Stimulated activated CD8-positive, alpha-beta memory T cell treated with anti-CD3 and anti-CD28 coated beads, Interleukin-12 subunit alpha, Interleukin-12 subunit beta, amount 100 ng/mL, for 24 hours (primary cell): ENCODE data around the gene TAP1.

ENCODE experiments used
- DNase-seq: peaks from one replicate; pipeline ENCODE4 v3.0.0-alpha.2; 2020; ENCODE audit errors: extremely low read depth

Gene TAP1

DNA sequence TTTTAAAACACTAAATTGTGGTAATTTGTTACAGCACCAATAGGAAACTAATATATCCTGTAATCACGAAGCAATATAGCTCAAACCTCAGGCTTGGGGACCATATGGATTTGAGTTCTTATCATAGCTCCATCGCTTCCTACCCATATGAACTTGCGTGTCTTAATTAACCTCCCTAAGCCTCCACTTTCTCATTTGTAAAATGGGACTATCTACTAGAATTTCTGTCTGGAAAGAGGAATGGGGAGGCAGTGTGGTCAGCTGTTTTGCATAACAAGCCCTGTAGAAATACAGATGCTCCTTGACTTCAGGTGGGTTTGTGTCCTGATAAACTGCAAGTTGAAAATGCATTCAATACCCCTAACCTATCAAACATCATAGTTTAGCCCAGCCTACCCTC is 53.8 kb downstream of the TAP1 start:
- DNase-seq, result no peak

DNA sequence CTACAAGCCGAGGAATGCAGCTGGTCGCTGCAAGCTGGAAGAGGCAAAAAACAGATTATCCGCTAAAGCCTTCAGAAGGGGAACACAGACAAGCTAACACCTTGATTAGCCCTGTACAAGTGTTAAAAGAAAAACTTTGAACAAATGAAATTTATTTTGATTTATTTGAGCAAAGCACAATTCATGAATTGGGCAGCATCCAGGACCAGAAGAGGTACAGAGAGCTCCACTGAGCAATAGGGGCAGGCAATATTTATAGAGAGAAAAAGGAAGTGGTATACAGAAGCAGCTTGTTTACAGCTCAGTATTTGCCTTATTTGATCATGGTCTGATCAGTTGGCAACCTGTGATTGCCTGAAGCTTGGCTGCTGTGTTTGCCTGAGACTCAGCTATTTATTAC is 54.3 kb downstream of the TAP1 start:
- no peak for DNase-seq

DNA sequence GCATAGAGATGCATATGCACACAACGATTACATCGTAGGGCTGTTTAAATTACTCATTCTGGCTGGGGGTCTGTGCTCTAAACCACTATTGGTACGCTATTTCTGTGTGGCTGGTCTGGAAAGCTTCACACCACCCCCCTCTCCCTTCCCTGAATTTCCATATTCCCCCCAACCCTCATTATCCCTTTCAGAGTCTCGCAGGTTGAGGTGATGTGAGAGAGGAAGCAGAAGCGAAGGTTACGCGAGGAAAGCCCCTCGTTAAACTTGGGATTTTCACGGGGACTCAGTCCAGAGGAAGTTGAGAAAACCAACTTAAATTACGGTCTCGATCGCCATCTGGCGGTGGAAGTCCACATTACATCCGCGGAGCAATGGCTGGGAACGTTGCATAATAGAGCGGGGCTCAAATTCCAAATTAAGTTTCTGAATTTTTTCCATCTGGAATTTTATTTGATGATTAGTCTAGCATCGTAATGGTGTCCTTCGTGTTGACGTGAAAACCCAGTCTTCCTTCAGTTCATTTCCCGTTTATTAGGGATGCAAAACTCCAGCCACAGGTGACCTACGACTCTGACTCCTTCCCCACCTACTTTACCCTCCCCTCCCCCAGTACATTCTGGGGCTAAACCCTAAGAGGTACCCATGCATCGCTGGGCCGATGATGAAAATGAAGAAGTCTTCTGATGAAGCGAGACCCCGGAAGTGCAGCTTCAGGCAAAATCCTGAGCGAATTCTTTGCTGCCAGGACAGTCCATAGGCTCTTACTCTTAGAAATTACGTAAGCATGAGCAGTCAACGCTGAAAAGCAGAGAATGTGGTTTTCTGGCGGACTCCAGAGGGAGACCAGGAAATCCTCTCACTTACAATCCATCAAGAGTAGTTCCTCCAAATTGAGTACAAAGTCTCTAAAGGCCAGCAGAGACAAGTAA is 56.4 kb downstream of the TAP1 start:
- peak; percentile 26 for DNase-seq
